ENCODE data around the gene MAPK10. TPM values are rescaled to one million over a fixed set of nuclear protein-coding genes. Genes with fewer than 3 reads are reported as not detected.

MAPK10 gene
- total and polyA plus RNA-seq, 2 experiments from 2014 or later, result 3.6 to 8.1 TPM

- TF ChIP-seq ZNF462 (CRISPR knock-in tag; IDR thresholded peaks at IDR 0.05), result no peak
- no peak for TF ChIP-seq ETS1 (IDR thresholded peaks at IDR 0.05)
- TF ChIP-seq EZH2phosphoT487 (IDR thresholded peaks at IDR 0.05; ENCODE audit: unreplicated experiment), result no peak
- no peak for TF ChIP-seq POLR2AphosphoS5 (IDR thresholded peaks at IDR 0.05; ENCODE audit: low read depth)
Observed at GRCh38 chr4:85967872-85968271, 392.0 kb downstream of the MAPK10 start (continued).

DNA sequence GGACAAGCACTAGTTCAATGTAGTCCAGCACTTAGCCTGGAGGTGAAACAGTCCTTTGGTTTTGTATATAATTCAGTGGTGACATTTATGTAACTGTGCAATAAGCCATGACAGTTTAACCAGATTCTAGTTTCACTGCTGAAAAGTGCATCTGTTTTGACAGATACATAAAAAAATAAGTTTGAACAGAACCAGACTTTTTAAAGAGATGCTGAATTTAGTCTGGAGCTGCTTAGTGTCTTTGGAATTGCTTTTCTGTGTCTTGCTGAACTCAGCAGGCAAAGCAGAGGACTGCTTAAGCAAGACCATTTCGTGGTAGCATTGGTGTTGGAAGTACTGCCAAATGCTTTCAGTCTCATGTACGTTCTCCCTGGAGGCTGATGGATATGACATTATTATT is 393.5 kb downstream of the MAPK10 start:
- no peaks in the 10 kb centered on the region for H3K36me3 Mint-ChIP-seq (ENCODE audit: low read depth)
- no peaks in the 10 kb centered on the region for H3K36me3 ChIP-seq (ENCODE audit: insufficient read depth)
- no peak for TF ChIP-seq ZNF114 (CRISPR knock-in tag; IDR thresholded peaks at IDR 0.05)
- H3K27ac ChIP-seq (ENCODE audit: low read depth), result no peak overlapping the region
- no peak overlapping the region for H2AFZ ChIP-seq
- no peak overlapping the region for H3K4me3 Mint-ChIP-seq
- no peaks in the 10 kb centered on the region for H3K79me2 ChIP-seq (replicated peaks; ENCODE audit: insufficient read depth)
- H3K27me3 Mint-ChIP-seq (ENCODE audit: insufficient read depth, low read depth, poor library complexity), result no peaks in the 10 kb centered on the region
- no peaks in the 10 kb centered on the region for H3F3A ChIP-seq (replicated peaks; ENCODE audit: low read depth)
- H3K27ac Mint-ChIP-seq, result no peak overlapping the region
- H3K4me3 ChIP-seq, result no peak overlapping the region
- no peak overlapping the region for H3K4me2 ChIP-seq
- no peaks in the 10 kb centered on the region for H3K4me1 Mint-ChIP-seq
- H3K4me1 ChIP-seq (ENCODE audit: insufficient read depth), result no peaks in the 10 kb centered on the region
- H3K9me2 ChIP-seq (ENCODE audit: insufficient read depth), result no peaks in the 10 kb centered on the region
- no peaks in the 10 kb centered on the region; the same call in 2 of the 3 replicates for H3K9me3 Mint-ChIP-seq
- no peaks in the 10 kb centered on the region for H4K20me1 ChIP-seq (replicated peaks; ENCODE audit: insufficient read depth)
- no peak for DNase-seq (ENCODE audit: low spot score)
- H3K27me3 ChIP-seq (ENCODE audit: insufficient read depth), result no peaks in the 10 kb centered on the region
- ATAC-seq, result no peak

Measured in GM23338 (cell line).